OCI-LY7 (cell line): ENCODE data around the gene G0S2.

Experiments used
- EZH2phosphoT487 ChIP-seq: fragments of 200-600 bp; sonication (generic); IDR thresholded peaks from 2 replicates; pipeline ENCODE4 v1.6.1; 2018; ENCODE audit warnings: low read depth, borderline replicate concordance, mild to moderate bottlenecking, mixed run types, antibody characterized with exemption, low read length, moderate library complexity, mixed read lengths
- TF ChIP-seq, protein P1 (sequence below): fragments of 200-600 bp; sonication (generic); conservative IDR thresholded peaks from 2 replicates; pipeline ENCODE4 v1.5.1; 2014; ENCODE audit warnings: mild to moderate bottlenecking, antibody characterized with exemption, low read length, moderate library complexity, mixed read lengths

DNA sequence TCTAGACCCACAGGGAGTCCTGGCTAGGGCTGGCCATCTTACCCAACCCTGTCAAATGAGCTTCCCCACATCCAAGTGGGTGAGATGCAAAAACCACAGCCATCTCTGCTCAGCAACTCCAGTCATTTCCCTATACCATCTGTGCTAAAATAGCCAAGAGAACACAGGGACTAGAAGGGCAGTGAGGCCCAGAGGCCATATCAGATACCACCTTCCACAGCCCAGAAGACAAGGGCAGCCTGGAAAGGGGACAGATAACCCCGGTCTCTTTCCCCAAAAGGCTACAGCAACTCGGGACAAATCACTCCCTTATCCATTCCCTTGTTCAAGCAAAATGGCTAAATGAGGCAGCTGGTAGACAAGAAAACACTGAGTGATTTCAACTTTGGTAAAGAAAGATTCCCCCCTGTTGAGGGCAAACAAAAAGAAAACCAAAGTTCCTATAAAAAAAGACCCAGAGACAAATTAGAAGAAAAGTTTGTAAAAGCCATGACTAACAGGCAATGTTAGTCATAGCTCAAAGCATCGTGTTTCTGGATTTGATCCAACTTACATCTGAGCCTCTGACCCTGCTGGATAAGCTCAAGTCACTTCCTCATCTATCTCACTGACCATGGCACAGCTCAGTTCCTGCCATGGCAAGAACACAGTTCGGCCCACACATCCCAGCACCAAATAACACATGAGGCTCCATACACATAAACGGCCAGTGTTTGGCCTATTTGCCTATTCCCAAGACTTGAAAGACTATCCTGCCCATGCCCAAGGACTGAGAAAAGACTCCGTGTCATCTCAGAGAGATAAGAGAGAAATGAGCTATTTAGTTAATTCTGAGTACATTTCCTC, 26.1 kb upstream of the G0S2 start:
- TF ChIP-seq, protein P1, sequence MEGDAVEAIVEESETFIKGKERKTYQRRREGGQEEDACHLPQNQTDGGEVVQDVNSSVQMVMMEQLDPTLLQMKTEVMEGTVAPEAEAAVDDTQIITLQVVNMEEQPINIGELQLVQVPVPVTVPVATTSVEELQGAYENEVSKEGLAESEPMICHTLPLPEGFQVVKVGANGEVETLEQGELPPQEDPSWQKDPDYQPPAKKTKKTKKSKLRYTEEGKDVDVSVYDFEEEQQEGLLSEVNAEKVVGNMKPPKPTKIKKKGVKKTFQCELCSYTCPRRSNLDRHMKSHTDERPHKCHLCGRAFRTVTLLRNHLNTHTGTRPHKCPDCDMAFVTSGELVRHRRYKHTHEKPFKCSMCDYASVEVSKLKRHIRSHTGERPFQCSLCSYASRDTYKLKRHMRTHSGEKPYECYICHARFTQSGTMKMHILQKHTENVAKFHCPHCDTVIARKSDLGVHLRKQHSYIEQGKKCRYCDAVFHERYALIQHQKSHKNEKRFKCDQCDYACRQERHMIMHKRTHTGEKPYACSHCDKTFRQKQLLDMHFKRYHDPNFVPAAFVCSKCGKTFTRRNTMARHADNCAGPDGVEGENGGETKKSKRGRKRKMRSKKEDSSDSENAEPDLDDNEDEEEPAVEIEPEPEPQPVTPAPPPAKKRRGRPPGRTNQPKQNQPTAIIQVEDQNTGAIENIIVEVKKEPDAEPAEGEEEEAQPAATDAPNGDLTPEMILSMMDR: no peak
- no peak for TF ChIP-seq EZH2phosphoT487
